Endodermal cell (in vitro differentiated cells): ENCODE results near the gene NEK9. TPM values are rescaled to one million over a fixed set of nuclear protein-coding genes. Genes with fewer than 3 reads are reported as not detected.
A peak's percentile ranks its signal among the peaks of the same experiment; 100 is the strongest.

ENCODE experiments used
- DNase-seq: peaks from one replicate; pipeline ENCODE4 v3.0.0-alpha.2; 2017
- H3K27ac ChIP-seq: 2 replicates; pipeline ENCODE4 v1.5.1; 2013; ENCODE audit warnings: mild to moderate bottlenecking, low read depth, low read length, moderate library complexity
- H3K27me3 ChIP-seq: 2 replicates; pipeline ENCODE4 v1.6.1; 2013; ENCODE audit warnings: mild to moderate bottlenecking, low read length, moderate library complexity; ENCODE audit not compliant: insufficient read depth, control insufficient read depth, poor library complexity, severe bottlenecking
- H3K36me3 ChIP-seq: 2 replicates; pipeline ENCODE4 v1.7.0; 2013; ENCODE audit warnings: mild to moderate bottlenecking, low read length, moderate library complexity; ENCODE audit not compliant: control insufficient read depth, insufficient read depth
- H3K4me1 ChIP-seq: one replicate; pipeline ENCODE4 v1.7.0; 2013; ENCODE audit warnings: low read length; ENCODE audit not compliant: control insufficient read depth, insufficient read depth
- H3K4me3 ChIP-seq: 2 replicates; pipeline ENCODE4 v1.5.1; 2013; ENCODE audit warnings: mild to moderate bottlenecking, low read length, moderate library complexity
- H3K9ac ChIP-seq: 2 replicates; pipeline ENCODE4 v1.6.1; 2013; ENCODE audit warnings: mild to moderate bottlenecking, low read length, moderate library complexity; ENCODE audit not compliant: poor library complexity, severe bottlenecking; ENCODE audit errors: extremely low read depth
- H3K9me3 ChIP-seq: 2 replicates; pipeline ENCODE4 v1.6.1; 2013; ENCODE audit warnings: mild to moderate bottlenecking, low read length, moderate library complexity; ENCODE audit not compliant: control insufficient read depth
- H3K27ac Mint-ChIP-seq: 2 replicates; pipeline ENCODE4 v1.8.0; 2020; ENCODE audit warnings: mixed read lengths
- H3K27me3 Mint-ChIP-seq: 2 replicates; pipeline ENCODE4 v1.8.0; 2021; ENCODE audit warnings: mild to moderate bottlenecking, mixed read lengths; ENCODE audit not compliant: insufficient read depth
- H3K36me3 Mint-ChIP-seq: 2 replicates; pipeline ENCODE4 v1.8.0; 2020; ENCODE audit warnings: low read depth, mixed read lengths
- H3K4me1 Mint-ChIP-seq: 2 replicates; pipeline ENCODE4 v1.8.0; 2020; ENCODE audit warnings: mixed read lengths
- H3K4me3 Mint-ChIP-seq: 2 replicates; pipeline ENCODE4 v1.8.0; 2020; ENCODE audit warnings: mild to moderate bottlenecking, moderate library complexity, mixed read lengths
- H3K9me3 Mint-ChIP-seq: 2 replicates; pipeline ENCODE4 v1.8.0; 2020; ENCODE audit warnings: mild to moderate bottlenecking, mixed read lengths
- CTCF ChIP-seq: fragments of 200-600 bp; sonication (generic); conservative IDR thresholded peaks from 2 replicates; pipeline ENCODE4 v1.5.0; 2021; ENCODE audit warnings: antibody characterized with exemption, mild to moderate bottlenecking
- WGBS, 2 experiments: methylation state at CpG; one replicate each; pipeline versions ENCODE4 v1.1.5 to v1.1.7; 2013; ENCODE audit warnings: missing lambda C conversion rate in 2 of 2, mixed read lengths in 1 of 2; ENCODE audit not compliant: insufficient coverage in 1 of 2, insufficient read length in 1 of 2; 5-methylcytosine and 5-hydroxymethylcytosine counted together
- total RNA-seq, 2 donors: library from RNA; stranded (reverse); fragmentation: NEBNext Ultra II Directional in 1 of 2; extraction: Animal tissue kit (Norgen Biotek cat#: 25700) in 1 of 2; gene quantifications; 2 replicates in 1 of 2; 3 replicates in 1 of 2; pipeline ENCODE4 v1.2.1, GENCODE V29; 2021

The NEK9 gene
- total RNA-seq, 2 donors from 2014 or later, result 74.1 to 97.5 TPM

GRCh38 chr14:75063491-75064204, 63.2 kb downstream of the NEK9 start, which contains the start of gene ACYP1:
ACYP1 (minus strand) TSS chr14:75064024; CDS start chr14:75063553, 471 bp downstream.
- peaks cover 18% of the 10 kb centered on the region for H3K36me3 ChIP-seq
- no peak within 1 kb of the TSS for H3K27ac ChIP-seq
- 1 to 4% methylated on average over 11 to 34 of the region's 34 CpGs for WGBS, 2 experiments

GRCh38 chr14:75063013-75063412, 63.8 kb downstream of the NEK9 start:
- H3K4me3 ChIP-seq, result peak overlapping the region; percentile 88
- Mint-ChIP-seq H3K4me3 (peak overlapping the region; percentile 94), H3K9me3 (peaks cover 11% of the 10 kb centered on the region), H3K27ac (no peak overlapping the region), H3K36me3 (peaks cover 26% of the 10 kb centered on the region), H3K27me3 (no peaks in the 10 kb centered on the region), H3K4me1 (peaks cover 10% of the 10 kb centered on the region)
- H3K9me3 ChIP-seq, result peaks cover 19% of the 10 kb centered on the region
- no peak for DNase-seq
- H3K27ac ChIP-seq, result no peak overlapping the region
- H3K27me3 ChIP-seq, result no peaks in the 10 kb centered on the region
- 31 to 48% methylated on average over 3 to 5 of the region's 5 CpGs for WGBS, 2 experiments
- H3K4me1 ChIP-seq, result no peaks in the 10 kb centered on the region
- H3K36me3 ChIP-seq, result peaks cover 18% of the 10 kb centered on the region
- H3K9ac ChIP-seq, result peak overlapping the region; percentile 42
- no peak for TF ChIP-seq CTCF

More at GRCh38 chr14:75063491-75064204, 63.2 kb downstream of the NEK9 start, which contains the start of gene ACYP1:
- Mint-ChIP-seq H3K9me3 (peaks cover 11% of the 10 kb centered on the region), H3K4me3 (peak within 1 kb of the TSS; percentile 94), H3K36me3 (peaks cover 22% of the 10 kb centered on the region), H3K27me3 (no peaks in the 10 kb centered on the region), H3K27ac (peak within 1 kb of the TSS; percentile 93), H3K4me1 (peaks cover 10% of the 10 kb centered on the region)
- peak; percentile 12 for TF ChIP-seq CTCF
- Histone ChIP-seq H3K9ac (peak within 1 kb of the TSS; percentile 42), H3K4me1 (no peaks in the 10 kb centered on the region), H3K4me3 (peak within 1 kb of the TSS; percentile 88), H3K9me3 (peaks cover 19% of the 10 kb centered on the region), H3K27me3 (no peaks in the 10 kb centered on the region)
- DNase-seq, result peak; percentile 99

- peaks cover 18% of the 10 kb centered on the region for H3K36me3 ChIP-seq
- no peak overlapping the region for H3K9ac ChIP-seq
- H3K4me1 Mint-ChIP-seq, result peaks cover 10% of the 10 kb centered on the region
- no peaks in the 10 kb centered on the region for H3K27me3 ChIP-seq
- DNase-seq, result no peak
- no peak overlapping the region for H3K27ac ChIP-seq
- H3K9me3 ChIP-seq, result peaks cover 19% of the 10 kb centered on the region
- no peak overlapping the region for H3K4me3 Mint-ChIP-seq
- H3K27ac Mint-ChIP-seq, result no peak overlapping the region
- H3K4me3 ChIP-seq, result no peak overlapping the region
- no peak for TF ChIP-seq CTCF
- 100% methylated on average over 2 of the region's 2 CpGs; no CpG with 5 or more reads in 1 of the 2 experiments for WGBS, 2 experiments
- no peaks in the 10 kb centered on the region for H3K27me3 Mint-ChIP-seq
- H3K4me1 ChIP-seq, result no peaks in the 10 kb centered on the region
- H3K9me3 Mint-ChIP-seq, result peaks cover 11% of the 10 kb centered on the region
- peaks cover 37% of the 10 kb centered on the region for H3K36me3 Mint-ChIP-seq
Measured at GRCh38 chr14:75060420-75060819, 66.4 kb downstream of the NEK9 start.
